Fibroblast of lung (primary cell): Measurements from ENCODE around the gene MOG. TPM values are rescaled to one million over a fixed set of nuclear protein-coding genes. Genes with fewer than 3 reads are reported as not detected.

Source experiments
- DNase-seq, 2 donors: peaks; one replicate each; pipeline versions ENCODE4 v3.0.0 to v3.0.0-alpha.2; 2010; ENCODE audit warnings: low read depth in 2 of 2
- H2AFZ ChIP-seq: 2 replicates; pipeline ENCODE4 v1.5.1; 2012; ENCODE audit warnings: low read length, control low read depth, inconsistent platforms
- H3K27ac ChIP-seq: 2 replicates; pipeline ENCODE4 v1.5.1; 2011; ENCODE audit warnings: low read length, control low read depth; ENCODE audit not compliant: insufficient read depth
- H3K27me3 ChIP-seq: 2 replicates; pipeline ENCODE4 v1.5.1; 2011; ENCODE audit warnings: mild to moderate bottlenecking, low read length; ENCODE audit not compliant: control insufficient read depth, insufficient read depth
- H3K36me3 ChIP-seq: 2 replicates; pipeline ENCODE4 v1.5.1; 2011; ENCODE audit warnings: low read length; ENCODE audit not compliant: control insufficient read depth, insufficient read depth
- H3K4me1 ChIP-seq: 2 replicates; pipeline ENCODE4 v1.5.1; 2011; ENCODE audit warnings: low read length; ENCODE audit not compliant: control insufficient read depth, insufficient read depth; ENCODE audit errors: extremely low read depth
- H3K4me2 ChIP-seq: 2 replicates; pipeline ENCODE4 v1.5.1; 2011; ENCODE audit warnings: low read length, control low read depth; ENCODE audit not compliant: insufficient read depth; ENCODE audit errors: extremely low read depth
- H3K4me3 ChIP-seq, 4 experiments: fragments of 200-600 bp in 1 of 4; sonication (generic) in 1 of 4; replicated peaks in 1 of 4; 2 replicates each; pipeline ENCODE4 v1.5.1; 2011 to 2016; ENCODE audit warnings: low read length in 4 of 4, low read depth in 3 of 4, mild to moderate bottlenecking in 3 of 4, control low read depth in 2 of 4, inconsistent platforms in 1 of 4, mixed read lengths in 1 of 4; ENCODE audit not compliant: insufficient read depth in 1 of 4; ENCODE audit errors: control extremely low read depth in 1 of 4
- H3K79me2 ChIP-seq: 2 replicates; pipeline ENCODE4 v1.5.1; 2012; ENCODE audit warnings: mild to moderate bottlenecking, low read length, inconsistent platforms; ENCODE audit not compliant: control insufficient read depth, insufficient read depth
- H3K9ac ChIP-seq: 2 replicates; pipeline ENCODE4 v1.5.1; 2011; ENCODE audit warnings: mild to moderate bottlenecking, low read length, control low read depth; ENCODE audit not compliant: insufficient read depth
- H3K9me3 ChIP-seq: 2 replicates; pipeline ENCODE4 v1.5.1; 2012; ENCODE audit warnings: low read depth, low read length; ENCODE audit not compliant: control insufficient read depth, insufficient read depth
- H4K20me1 ChIP-seq: 2 replicates; pipeline ENCODE4 v1.5.1; 2011; ENCODE audit warnings: low read length; ENCODE audit not compliant: control insufficient read depth, insufficient read depth; ENCODE audit errors: extremely low read depth
- EZH2 ChIP-seq: IDR thresholded peaks from 2 replicates; pipeline ENCODE4 v1.5.1; 2012; ENCODE audit warnings: low read length, control low read depth, mild to moderate bottlenecking; ENCODE audit errors: missing control alignments
- polyA plus RNA-seq, 2 donors: library from polyadenylated mRNA; depleted of rRNA in 1 of 2; stranded (reverse) in 1 of 2; unstranded in 1 of 2; fragments of >200 nt; gene quantifications; 2 replicates each; pipeline ENCODE4 v1.2.1, GENCODE V29; 2011 to 2012; ENCODE audit warnings: missing spikeins in 1 of 2
- total RNA-seq: library from RNA; depleted of rRNA; stranded (reverse); fragments of >200 nt; gene quantifications from 2 replicates; pipeline ENCODE4 v1.2.1, GENCODE V29; 2014
- TF ChIP-seq, protein P1 (sequence below), 2 donors: IDR thresholded peaks in 1 of 2; conservative IDR thresholded peaks in 1 of 2; 1 replicate in 1 of 2; 2 replicates in 1 of 2; pipeline ENCODE4 v1.5.1; 2011 to 2012; ENCODE audit warnings: low read length in 2 of 2, control low read depth in 1 of 2, inconsistent platforms in 1 of 2, low read depth in 1 of 2, mild to moderate bottlenecking in 1 of 2

Gene MOG
- total and polyA plus RNA-seq, 2 donors (not counting 1 experiment from before 2014, with no cell fraction given) = not detected

GRCh38 chr6:29633534-29633905, 23.4 kb upstream of the MOG start:
- Histone ChIP-seq H3K9ac (no peak overlapping the region), H3K4me1 (peaks cover 8% of the 10 kb centered on the region), H3K4me2 (peak overlapping the region; percentile 92), H3K27ac (no peak overlapping the region), H3K79me2 (no peaks in the 10 kb centered on the region), H3K9me3 (no peaks in the 10 kb centered on the region), H3K27me3 (no peaks in the 10 kb centered on the region), H3K36me3 (no peaks in the 10 kb centered on the region), H3K4me3 (peak overlapping the region; percentile 63 to 72 (median 66)), H4K20me1 (no peaks in the 10 kb centered on the region), H2AFZ (peak overlapping the region; percentile 87)
- no peak for DNase-seq
- no peak for TF ChIP-seq EZH2
- TF ChIP-seq, protein P1, sequence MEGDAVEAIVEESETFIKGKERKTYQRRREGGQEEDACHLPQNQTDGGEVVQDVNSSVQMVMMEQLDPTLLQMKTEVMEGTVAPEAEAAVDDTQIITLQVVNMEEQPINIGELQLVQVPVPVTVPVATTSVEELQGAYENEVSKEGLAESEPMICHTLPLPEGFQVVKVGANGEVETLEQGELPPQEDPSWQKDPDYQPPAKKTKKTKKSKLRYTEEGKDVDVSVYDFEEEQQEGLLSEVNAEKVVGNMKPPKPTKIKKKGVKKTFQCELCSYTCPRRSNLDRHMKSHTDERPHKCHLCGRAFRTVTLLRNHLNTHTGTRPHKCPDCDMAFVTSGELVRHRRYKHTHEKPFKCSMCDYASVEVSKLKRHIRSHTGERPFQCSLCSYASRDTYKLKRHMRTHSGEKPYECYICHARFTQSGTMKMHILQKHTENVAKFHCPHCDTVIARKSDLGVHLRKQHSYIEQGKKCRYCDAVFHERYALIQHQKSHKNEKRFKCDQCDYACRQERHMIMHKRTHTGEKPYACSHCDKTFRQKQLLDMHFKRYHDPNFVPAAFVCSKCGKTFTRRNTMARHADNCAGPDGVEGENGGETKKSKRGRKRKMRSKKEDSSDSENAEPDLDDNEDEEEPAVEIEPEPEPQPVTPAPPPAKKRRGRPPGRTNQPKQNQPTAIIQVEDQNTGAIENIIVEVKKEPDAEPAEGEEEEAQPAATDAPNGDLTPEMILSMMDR (conservative IDR thresholded peaks at IDR 0.05 in 1 of 2, IDR thresholded peaks at IDR 0.05 in 1 of 2; ENCODE audit: low read depth in 1 of 2, low read length in 2 of 2) = no peak

DNA sequence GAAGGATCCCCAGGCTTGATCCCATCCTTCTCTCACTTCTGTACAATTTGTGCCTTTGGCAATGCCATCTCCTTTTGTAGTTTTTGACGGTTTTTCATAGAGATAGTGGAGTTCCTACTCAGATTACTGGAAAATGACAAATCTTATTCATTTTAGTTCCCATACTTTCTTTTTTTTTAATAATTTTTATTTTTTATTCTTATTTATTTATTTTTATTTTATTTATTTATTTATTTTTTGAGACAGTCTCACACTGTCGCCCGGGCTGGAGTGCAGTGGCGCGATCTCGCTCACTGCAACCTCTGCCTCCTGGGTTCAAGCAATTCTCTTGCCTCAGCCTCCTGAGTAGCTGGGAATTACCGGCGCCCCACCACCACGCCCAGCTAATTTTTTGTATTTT, 19.6 kb upstream of the MOG start:
- no peak overlapping the region for H3K27ac ChIP-seq
- H3K9me3 ChIP-seq = no peaks in the 10 kb centered on the region
- no peak for DNase-seq
- H2AFZ ChIP-seq = no peak overlapping the region
- no peak for TF ChIP-seq EZH2
- TF ChIP-seq, protein P1 (conservative IDR thresholded peaks at IDR 0.05 in 1 of 2, IDR thresholded peaks at IDR 0.05 in 1 of 2; ENCODE audit: low read depth in 1 of 2, low read length in 2 of 2) = no peak
- H3K4me2 ChIP-seq = no peak overlapping the region
- no peaks in the 10 kb centered on the region for H4K20me1 ChIP-seq
- H3K79me2 ChIP-seq = no peaks in the 10 kb centered on the region
- H3K36me3 ChIP-seq = no peaks in the 10 kb centered on the region
- H3K9ac ChIP-seq = no peak overlapping the region
- no peaks in the 10 kb centered on the region for H3K27me3 ChIP-seq
- no peaks in the 10 kb centered on the region for H3K4me1 ChIP-seq
- H3K4me3 ChIP-seq = no peak overlapping the region

GRCh38 chr6:29641430-29642148, 15.3 kb upstream of the MOG start:
- Histone ChIP-seq H3K9ac (no peak overlapping the region), H3K4me3 (no peak overlapping the region), H3K36me3 (no peaks in the 10 kb centered on the region), H3K79me2 (no peaks in the 10 kb centered on the region), H3K27ac (no peak overlapping the region), H3K4me2 (no peak overlapping the region), H3K4me1 (no peaks in the 10 kb centered on the region), H3K9me3 (no peaks in the 10 kb centered on the region), H3K27me3 (no peaks in the 10 kb centered on the region), H4K20me1 (no peaks in the 10 kb centered on the region), H2AFZ (no peak overlapping the region)
- TF ChIP-seq, protein P1 (conservative IDR thresholded peaks at IDR 0.05 in 1 of 2, IDR thresholded peaks at IDR 0.05 in 1 of 2; ENCODE audit: low read depth in 1 of 2, low read length in 2 of 2) = no peak
- no peak for TF ChIP-seq EZH2
- DNase-seq = no peak
